ENCODE data around the gene ARVCF. TPM values are rescaled to one million over a fixed set of nuclear protein-coding genes. Genes with fewer than 3 reads are reported as not detected.
A peak's percentile ranks its signal among the peaks of the same experiment; 100 is the strongest.
"Not testable (repeated sequence)": the region's sequence is repeated elsewhere in the genome, so short reads cannot be mapped to it uniquely, and the experiment has no call there.

ARVCF gene
- total and polyA plus RNA-seq, 2 experiments from 2014 or later, result 1.1 to 4.0 TPM

DNA sequence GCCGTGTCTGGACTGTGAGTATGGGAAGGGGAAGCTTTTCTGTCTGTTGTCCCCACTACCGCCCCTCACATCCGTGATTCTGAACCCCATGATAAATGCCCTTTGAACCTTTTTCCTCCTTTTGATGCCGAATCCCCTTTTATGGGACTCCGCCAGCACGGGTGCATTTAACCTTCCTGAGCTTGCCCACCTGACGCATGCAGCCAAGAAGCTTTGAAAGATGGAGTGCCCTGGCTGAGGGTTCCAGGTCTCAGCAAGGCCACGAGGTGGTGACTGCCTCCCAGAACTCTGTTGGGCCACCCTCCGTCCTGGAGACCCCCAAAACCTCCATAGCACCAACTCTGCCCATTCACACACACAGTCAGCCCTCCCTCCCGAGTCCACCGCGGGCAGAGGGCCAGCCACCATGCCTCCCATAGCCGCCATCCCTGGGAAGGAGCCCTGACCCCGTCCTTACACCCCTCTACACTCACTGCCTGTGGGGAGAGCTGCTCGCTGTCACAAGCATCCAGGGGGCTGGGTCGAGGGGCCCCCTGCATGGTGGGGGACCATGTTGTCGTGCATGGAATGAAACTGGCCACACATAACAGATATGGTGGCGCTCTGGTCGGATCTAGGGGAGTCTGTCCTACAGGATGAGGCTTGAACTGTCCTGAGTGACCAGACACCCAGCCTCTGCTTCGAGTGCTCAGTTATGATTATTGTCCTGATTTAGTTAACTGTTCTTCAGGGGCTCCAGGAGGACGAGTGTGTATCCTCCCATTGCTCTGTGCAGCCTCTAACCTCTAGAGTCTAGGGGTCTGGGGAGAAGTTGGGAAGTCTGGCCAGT is 75.9 kb downstream of the ARVCF start:
- Histone ChIP-seq H3K4me2 (ENCODE audit: unreplicated experiment) (peak overlapping the region; percentile 88), H3K79me2 (ENCODE audit: insufficient read depth) (peaks cover 78% of the 10 kb centered on the region), H3F3A (ENCODE audit: insufficient read depth) (peaks cover 23% of the 10 kb centered on the region), H3K27ac (peak overlapping the region; percentile 98), H4K20me1 (ENCODE audit: insufficient read depth) (no peaks in the 10 kb centered on the region), H3K36me3 (ENCODE audit: low read depth) (no peaks in the 10 kb centered on the region), H3K4me1 (ENCODE audit: insufficient read depth) (peaks cover 25% of the 10 kb centered on the region), H3K27me3 (replicated peaks; ENCODE audit: insufficient read depth) (no peaks in the 10 kb centered on the region), H2AFZ (peak overlapping the region; percentile 93), H3K9ac (peak overlapping the region; percentile 92), H3K9me3 (ENCODE audit: low read depth) (no peaks in the 10 kb centered on the region), H3K9me2 (ENCODE audit: insufficient read depth) (no peaks in the 10 kb centered on the region), H3K4me3 (peak overlapping the region; percentile 84)
- 53 to 61% methylated on average over 20 to 21 of the region's 21 CpGs for whole genome bisulfite sequencing, 2 experiments (ENCODE audit: low coverage in 1 of 2, low lambda C conversion rate in 2 of 2, missing lambda C conversion rate in 2 of 2)
- DNase-seq, result peak; percentile 36
- TF ChIP-seq EZH2 (IDR thresholded peaks at IDR 0.05; ENCODE audit: insufficient read depth, poor library complexity, severe bottlenecking) (no peak), EZH2phosphoT487 (IDR thresholded peaks at IDR 0.05; ENCODE audit: insufficient read depth, low read depth) (no peak)
- in situ Hi-C loops (cut with MboI), result no loop called here

- in situ Hi-C loops (cut with MboI), result no loop called here
- no peaks in the 10 kb centered on the region for H3K9me2 ChIP-seq (ENCODE audit: insufficient read depth)
- no peaks in the 10 kb centered on the region for H3K36me3 ChIP-seq (ENCODE audit: low read depth)
- H2AFZ ChIP-seq, result no peak overlapping the region
- no peak overlapping the region for H3K9ac ChIP-seq
- H3F3A ChIP-seq (ENCODE audit: insufficient read depth), result peaks cover 10% of the 10 kb centered on the region; the same call in 1 of the 2 replicates
- H3K9me3 ChIP-seq (ENCODE audit: low read depth), result no peaks in the 10 kb centered on the region
- TF ChIP-seq EZH2phosphoT487 (IDR thresholded peaks at IDR 0.05; ENCODE audit: insufficient read depth, low read depth) (no peak), EZH2 (IDR thresholded peaks at IDR 0.05; ENCODE audit: insufficient read depth, poor library complexity, severe bottlenecking) (no peak)
- H3K27ac ChIP-seq, result no peak overlapping the region
- no peak for DNase-seq
- peaks cover 63% of the 10 kb centered on the region for H3K79me2 ChIP-seq (ENCODE audit: insufficient read depth)
- WGBS, 2 experiments (ENCODE audit: low coverage in 1 of 2, low lambda C conversion rate in 2 of 2, missing lambda C conversion rate in 2 of 2), result 89 to 90% methylated on average over 16 of the region's 16 CpGs
- H3K4me3 ChIP-seq, result no peak overlapping the region
- no peak overlapping the region for H3K4me2 ChIP-seq (ENCODE audit: unreplicated experiment)
- no peaks in the 10 kb centered on the region for H4K20me1 ChIP-seq (ENCODE audit: insufficient read depth)
- no peaks in the 10 kb centered on the region for H3K27me3 ChIP-seq (replicated peaks; ENCODE audit: insufficient read depth)
- H3K4me1 ChIP-seq (ENCODE audit: insufficient read depth), result peaks cover 12% of the 10 kb centered on the region; the same call in 1 of the 2 replicates
These were observed 78.8 kb downstream of the ARVCF start for GRCh38 chr22:19937616-19938473.

DNA sequence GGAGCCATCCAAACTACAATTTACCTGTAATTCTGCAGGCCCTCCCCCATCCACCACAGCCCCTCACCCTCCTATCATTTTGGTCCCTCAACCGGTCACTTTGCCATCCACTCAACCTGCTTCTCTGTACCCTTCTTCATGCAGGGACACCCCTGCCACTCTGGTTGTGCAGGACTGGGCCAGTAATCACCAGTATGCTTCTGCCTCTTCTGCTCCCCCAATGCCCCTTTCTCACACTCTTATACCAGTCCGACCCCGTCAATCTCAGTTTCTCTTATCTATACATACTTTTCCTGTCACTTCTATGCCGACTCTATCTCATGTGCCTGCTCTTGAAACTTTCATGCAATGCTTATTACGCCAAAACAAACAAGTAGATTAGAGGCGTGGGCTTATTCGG is 80.1 kb downstream of the ARVCF start:
- WGBS, 2 experiments (ENCODE audit: low coverage in 1 of 2, low lambda C conversion rate in 2 of 2, missing lambda C conversion rate in 2 of 2), result 99 to 100% methylated on average over 7 of the region's 7 CpGs

DNA sequence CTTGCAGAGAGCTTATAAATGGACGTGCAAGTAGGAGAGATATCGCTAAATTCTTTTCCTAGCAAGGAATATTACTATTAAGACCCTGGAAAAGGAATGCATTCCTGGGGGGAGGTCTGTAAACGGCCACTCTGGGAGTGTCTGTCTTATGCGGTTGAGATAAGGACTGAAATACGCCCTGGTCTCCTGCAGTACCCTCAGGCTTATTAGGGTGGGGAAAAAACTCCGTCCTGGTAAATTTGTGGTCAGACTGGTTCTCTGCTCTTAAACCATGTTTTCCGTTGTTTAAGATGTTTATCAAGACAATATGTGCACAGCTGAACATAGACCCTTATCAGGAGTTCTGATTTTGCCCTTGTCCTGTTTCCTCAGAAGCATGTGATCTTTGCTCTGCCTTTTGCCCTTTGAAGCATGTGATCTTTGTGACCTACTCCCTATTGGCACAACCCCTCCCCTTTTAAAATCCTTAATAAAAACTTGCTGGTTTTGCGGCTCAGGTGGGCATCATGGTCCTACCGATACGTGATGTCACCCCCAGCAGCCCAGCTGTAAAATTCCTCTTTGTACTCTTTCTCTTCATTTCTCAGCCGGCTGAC is 81.4 kb downstream of the ARVCF start:
- H3K27me3 ChIP-seq (replicated peaks; ENCODE audit: insufficient read depth); H3K27ac ChIP-seq; H4K20me1 ChIP-seq (ENCODE audit: insufficient read depth); H2AFZ ChIP-seq; H3K4me2 ChIP-seq (ENCODE audit: unreplicated experiment); DNase-seq; H3K9me3 ChIP-seq (ENCODE audit: low read depth); H3K9me2 ChIP-seq (ENCODE audit: insufficient read depth); H3K9ac ChIP-seq; H3K4me3 ChIP-seq; H3F3A ChIP-seq (ENCODE audit: insufficient read depth); in situ Hi-C loops (cut with MboI); H3K4me1 ChIP-seq (ENCODE audit: insufficient read depth); H3K36me3 ChIP-seq (ENCODE audit: low read depth): not testable (repeated sequence)
- 93 to 95% methylated on average over 11 of the region's 11 CpGs for WGBS, 2 experiments (ENCODE audit: low coverage in 1 of 2, low lambda C conversion rate in 2 of 2, missing lambda C conversion rate in 2 of 2)
- peaks cover 43% of the 10 kb centered on the region for H3K79me2 ChIP-seq (ENCODE audit: insufficient read depth)

More for the DNA sequence above, 80.1 kb downstream of the ARVCF start:
- H3K9me3 ChIP-seq (ENCODE audit: low read depth), result no peaks in the 10 kb centered on the region
- no peak overlapping the region for H2AFZ ChIP-seq
- H3K27ac ChIP-seq, result no peak overlapping the region
- H3K9me2 ChIP-seq (ENCODE audit: insufficient read depth), result no peaks in the 10 kb centered on the region
- DNase-seq, result no peak
- no peaks in the 10 kb centered on the region for H3K27me3 ChIP-seq (replicated peaks; ENCODE audit: insufficient read depth)
- no peak for TF ChIP-seq EZH2 (IDR thresholded peaks at IDR 0.05; ENCODE audit: insufficient read depth, poor library complexity, severe bottlenecking)
- no peak for TF ChIP-seq EZH2phosphoT487 (IDR thresholded peaks at IDR 0.05; ENCODE audit: insufficient read depth, low read depth)
- no peaks in the 10 kb centered on the region for H4K20me1 ChIP-seq (ENCODE audit: insufficient read depth)
- no peak overlapping the region for H3K4me2 ChIP-seq (ENCODE audit: unreplicated experiment)
- H3K36me3 ChIP-seq (ENCODE audit: low read depth), result no peaks in the 10 kb centered on the region
- in situ Hi-C loops (cut with MboI), result no loop called here
- H3F3A ChIP-seq (ENCODE audit: insufficient read depth), result no peaks in the 10 kb centered on the region
- H3K4me1 ChIP-seq (ENCODE audit: insufficient read depth), result peaks cover 7% of the 10 kb centered on the region; the same call in 1 of the 2 replicates
- H3K9ac ChIP-seq, result no peak overlapping the region
- H3K79me2 ChIP-seq (ENCODE audit: insufficient read depth), result peaks cover 56% of the 10 kb centered on the region
- H3K4me3 ChIP-seq, result no peak overlapping the region
